Fibroblast of gingiva (primary cell): ENCODE data around the gene HGF.
"Not testable (repeated sequence)": the region's sequence is repeated elsewhere in the genome, so short reads cannot be mapped to it uniquely, and the experiment has no call there.

ENCODE experiments used
- DNase-seq: peaks from one replicate; pipeline ENCODE4 v3.0.0-alpha.2; 2011; ENCODE audit warnings: low read depth

Gene HGF

GRCh38 chr7:81769891-81770727 lies at the start of gene HGF:
TSS of gene HGF (minus strand) at chr7:81770047. CDS start at chr7:81769971, 76 bp downstream.
- DNase-seq = peak; percentile 79

GRCh38 chr7:81816312-81816711 lies 46.5 kb upstream of the HGF start:
- no peak for DNase-seq

- not testable (repeated sequence) for DNase-seq
These were observed 43.1 kb upstream of the HGF start for GRCh38 chr7:81812866-81813476.

DNA sequence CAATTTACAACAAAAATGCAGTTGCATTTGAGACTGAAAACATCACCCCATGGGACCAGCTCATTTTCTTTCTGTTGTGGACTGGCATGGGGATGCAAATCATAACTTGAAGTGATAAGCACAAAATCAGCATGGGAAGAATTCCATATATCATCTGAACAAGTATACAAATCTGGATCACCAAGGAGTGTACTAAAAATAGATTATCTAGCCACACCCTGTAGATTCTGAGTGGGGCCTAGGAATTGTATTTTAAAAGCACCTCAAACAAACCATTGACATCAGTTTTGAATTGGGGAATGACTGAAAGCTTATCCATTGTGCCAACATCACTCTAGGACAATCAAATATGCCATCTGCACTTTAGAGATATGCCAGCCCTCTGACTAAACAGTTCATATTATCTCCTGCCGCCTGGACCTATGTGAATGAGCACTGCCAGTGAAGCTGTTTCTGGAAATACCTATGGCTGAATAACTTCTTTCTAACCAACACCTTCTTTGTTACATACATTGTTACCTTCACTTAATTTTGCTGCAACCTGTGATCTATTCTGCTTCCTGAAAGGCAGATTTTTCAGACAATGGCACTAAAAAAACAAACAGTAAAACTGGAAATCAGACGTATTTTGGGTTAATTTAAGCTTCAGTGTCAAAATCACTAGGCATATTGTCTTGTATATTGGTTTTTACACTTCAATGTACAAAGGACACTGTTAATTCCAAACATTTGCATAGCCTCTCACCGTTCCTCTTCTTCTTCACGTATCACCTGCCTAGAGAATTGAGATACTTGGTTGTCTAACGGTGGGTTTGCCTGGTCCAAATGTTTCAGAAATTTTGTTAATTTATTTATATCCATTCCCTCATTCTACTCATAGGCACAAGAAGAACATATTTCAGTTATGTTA lies 42.4 kb upstream of the HGF start:
- no peak for DNase-seq

DNA sequence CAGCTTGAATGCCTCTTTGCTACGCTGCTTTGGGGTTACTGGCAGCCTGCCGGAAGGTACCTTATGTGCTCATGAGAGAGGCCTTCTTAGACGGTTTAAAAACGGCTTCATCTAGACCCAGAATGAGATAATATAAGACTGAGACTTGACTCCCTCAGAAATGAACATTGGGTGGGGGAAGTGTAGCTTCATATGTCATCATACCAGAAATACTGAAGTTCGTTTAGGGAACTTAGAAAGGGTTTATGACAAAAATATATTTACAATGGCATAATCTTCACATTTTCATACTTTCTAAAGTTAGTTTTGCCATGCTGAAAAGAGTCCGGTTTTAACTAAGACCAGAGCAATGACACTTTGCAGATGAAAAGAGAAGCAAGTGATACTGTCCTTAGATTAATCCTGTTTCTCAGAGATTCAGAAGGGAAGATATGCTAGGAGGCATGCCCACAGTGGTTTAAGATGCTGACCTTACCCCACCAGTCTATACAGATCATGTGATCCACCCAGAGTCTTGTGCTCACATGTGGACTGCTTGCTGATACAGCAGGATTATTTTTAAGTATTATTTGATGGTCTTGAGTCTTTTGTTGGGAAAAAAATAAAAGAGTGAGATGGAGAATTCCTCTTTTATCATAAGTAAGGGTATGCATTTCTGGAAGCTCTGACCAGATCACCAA lies 40.8 kb upstream of the HGF start:
- DNase-seq = no peak

GRCh38 chr7:81808310-81808709 lies 38.5 kb upstream of the HGF start:
- DNase-seq = not testable (repeated sequence)

- DNase-seq = no peak
These were observed 33.4 kb upstream of the HGF start for GRCh38 chr7:81803267-81803666.

- no peak for DNase-seq
These were observed 32.4 kb upstream of the HGF start for GRCh38 chr7:81802251-81802650.

GRCh38 chr7:81801532-81801931 lies 31.7 kb upstream of the HGF start:
- no peak for DNase-seq

- no peak for DNase-seq
These were observed 22.0 kb upstream of the HGF start for GRCh38 chr7:81791568-81792518.

DNA sequence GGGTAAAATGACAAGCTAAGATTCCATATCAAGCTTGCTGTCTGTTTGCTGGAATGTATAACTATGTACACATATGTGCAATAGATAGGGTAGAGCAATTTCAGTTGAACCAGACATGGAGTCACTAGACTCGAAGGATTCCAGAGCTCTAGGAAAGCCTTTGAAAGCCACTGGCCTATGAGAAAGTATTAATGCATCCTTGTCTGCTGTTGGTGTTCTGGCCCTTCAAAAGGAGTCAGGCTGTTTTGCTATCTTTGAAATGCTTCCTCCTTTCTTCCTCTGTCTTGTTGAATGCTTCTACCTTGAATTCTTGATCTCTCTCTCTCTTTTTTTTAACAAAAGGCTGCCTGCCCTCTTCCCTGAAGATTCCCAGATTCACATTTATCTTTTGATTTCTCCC lies 20.8 kb upstream of the HGF start:
- DNase-seq = no peak

- DNase-seq = no peak
These were observed 20.3 kb upstream of the HGF start for GRCh38 chr7:81790120-81790500.

- DNase-seq = peak; percentile 19
These were observed 19.7 kb upstream of the HGF start for GRCh38 chr7:81789406-81790119.

DNA sequence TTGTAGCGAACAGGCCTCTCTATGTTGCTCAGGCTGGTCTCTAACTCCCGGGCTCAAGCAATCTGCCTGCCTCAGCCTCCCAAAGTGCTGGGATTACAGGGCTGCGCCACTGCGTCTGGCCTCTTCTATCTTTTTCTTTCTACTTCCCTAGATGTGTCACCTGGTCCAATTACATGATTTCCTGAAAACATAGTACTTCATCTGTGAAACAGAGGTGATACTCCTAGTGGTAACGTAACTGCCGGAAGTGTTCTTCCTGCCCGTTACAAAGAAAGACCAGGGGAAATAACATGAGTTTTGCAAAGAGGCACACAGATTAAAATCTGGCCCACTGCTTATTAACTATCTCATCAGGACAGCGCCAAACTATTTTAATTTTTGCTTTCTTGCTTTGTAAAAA lies 18.4 kb upstream of the HGF start:
- no peak for DNase-seq

DNA sequence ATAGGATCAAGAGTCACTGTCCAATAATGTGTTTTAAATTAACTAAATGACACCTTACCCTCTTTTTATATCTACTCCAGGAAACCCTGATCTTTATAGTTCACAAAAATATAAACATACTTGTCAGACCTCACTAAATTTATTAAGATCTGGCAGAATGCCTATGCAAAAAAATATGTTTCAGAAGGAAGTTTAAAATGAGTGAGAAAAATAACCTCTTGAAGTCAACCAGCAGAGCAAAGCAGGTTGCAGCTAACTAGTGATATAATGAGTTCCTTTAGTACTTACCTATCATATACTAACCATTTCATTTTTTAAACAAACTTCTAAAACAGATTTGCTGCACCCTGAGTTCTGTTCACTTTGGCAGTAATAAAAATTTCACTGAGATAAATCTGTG lies 14.0 kb upstream of the HGF start:
- no peak for DNase-seq

GRCh38 chr7:81780914-81781693 lies 11.3 kb upstream of the HGF start:
- no peak for DNase-seq

DNA sequence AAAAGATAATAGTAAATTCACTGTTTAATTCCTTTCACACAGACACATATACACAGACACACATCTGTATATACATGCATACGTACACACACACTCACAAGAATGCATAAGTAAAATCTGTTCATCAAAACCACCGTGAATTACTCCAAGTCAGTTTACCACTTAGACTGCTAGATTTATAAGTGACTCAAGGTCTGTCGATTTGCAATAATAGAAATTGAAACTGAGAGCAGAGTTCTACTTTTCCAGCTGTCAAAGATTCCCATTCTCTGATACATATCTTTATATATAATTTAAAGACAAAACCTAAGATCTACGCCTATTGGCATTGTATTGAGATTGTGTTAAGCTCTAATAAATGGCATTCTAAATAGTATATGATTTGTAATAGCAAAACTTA lies 9.9 kb upstream of the HGF start:
- DNase-seq = no peak

GRCh38 chr7:81777697-81778096 lies 7.8 kb upstream of the HGF start:
- no peak for DNase-seq

- no peak for DNase-seq
These were observed 7.2 kb upstream of the HGF start for GRCh38 chr7:81776948-81777630.
